ENCODE results near the gene PIP.
"Not testable (repeated sequence)": the region's sequence is repeated elsewhere in the genome, so short reads cannot be mapped to it uniquely, and the experiment has no call there.

PIP gene

DNA sequence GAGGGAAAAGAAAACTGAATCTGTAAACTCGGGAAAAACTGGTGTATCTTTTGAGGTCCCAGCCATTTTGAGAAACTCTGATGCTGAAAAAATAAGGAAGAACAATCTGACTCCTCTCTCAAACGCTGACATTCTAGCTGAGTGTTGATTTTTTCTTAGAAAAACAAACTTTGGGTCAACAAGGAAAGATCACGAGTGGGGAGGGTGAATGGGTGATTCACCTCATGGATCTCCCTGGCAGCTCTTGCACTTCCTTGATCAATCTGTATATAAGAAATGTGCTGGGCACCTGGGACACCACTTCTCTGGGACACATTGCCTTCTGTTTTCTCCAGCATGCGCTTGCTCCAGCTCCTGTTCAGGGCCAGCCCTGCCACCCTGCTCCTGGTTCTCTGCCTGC, at the start of gene PIP:
Gene PIP, plus strand, starts transcription at position 297 of the 400 bp plus-strand sequence. Its CDS starts 40 bp downstream, at position 337.
- DNase-seq (ENCODE audit: low read depth) = no peak

GRCh38 chr7:143085109-143085508, 46.8 kb upstream of the PIP start:
- DNase-seq (ENCODE audit: low read depth) = no peak

GRCh38 chr7:143085610-143086009, 46.3 kb upstream of the PIP start:
- DNase-seq (ENCODE audit: low read depth) = not testable (repeated sequence)

GRCh38 chr7:143088549-143089231, 43.2 kb upstream of the PIP start:
- DNase-seq (ENCODE audit: low read depth) = not testable (repeated sequence)

- no peak for DNase-seq (ENCODE audit: low read depth)
Measured at GRCh38 chr7:143096146-143096545, 35.7 kb upstream of the PIP start.

GRCh38 chr7:143099579-143099978, 32.3 kb upstream of the PIP start:
- DNase-seq (ENCODE audit: low read depth) = not testable (repeated sequence)

- DNase-seq (ENCODE audit: low read depth) = no peak
Measured at GRCh38 chr7:143104759-143105158, 27.1 kb upstream of the PIP start.

GRCh38 chr7:143108019-143108418, 23.9 kb upstream of the PIP start:
- DNase-seq (ENCODE audit: low read depth) = not testable (repeated sequence)

GRCh38 chr7:143117395-143117794, 14.5 kb upstream of the PIP start:
- DNase-seq (ENCODE audit: low read depth) = no peak

GRCh38 chr7:143120691-143121405, 11.0 kb upstream of the PIP start:
- no peak for DNase-seq (ENCODE audit: low read depth)

DNA sequence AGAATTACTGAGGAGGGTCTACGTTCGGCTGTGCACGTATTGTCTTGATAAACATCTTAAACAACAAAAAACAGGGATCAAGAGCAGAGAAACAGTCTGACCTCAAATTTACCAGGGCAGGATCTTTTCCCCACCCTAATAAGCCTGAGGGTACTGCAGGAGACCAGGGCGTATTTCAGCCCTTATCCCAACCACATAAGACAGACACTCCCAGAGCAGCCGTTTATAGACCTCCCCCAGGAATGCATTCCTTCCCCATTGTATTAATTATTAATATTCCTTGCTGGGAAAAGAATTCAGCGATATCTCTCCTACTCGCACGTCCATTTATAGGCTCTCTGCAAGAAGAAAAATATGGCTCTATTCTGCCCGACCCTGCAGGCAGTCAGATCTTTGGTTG, 8.6 kb upstream of the PIP start:
- DNase-seq (ENCODE audit: low read depth) = not testable (repeated sequence)

- DNase-seq (ENCODE audit: low read depth) = no peak
Measured at GRCh38 chr7:143126146-143126545, 5.7 kb upstream of the PIP start.

DNA sequence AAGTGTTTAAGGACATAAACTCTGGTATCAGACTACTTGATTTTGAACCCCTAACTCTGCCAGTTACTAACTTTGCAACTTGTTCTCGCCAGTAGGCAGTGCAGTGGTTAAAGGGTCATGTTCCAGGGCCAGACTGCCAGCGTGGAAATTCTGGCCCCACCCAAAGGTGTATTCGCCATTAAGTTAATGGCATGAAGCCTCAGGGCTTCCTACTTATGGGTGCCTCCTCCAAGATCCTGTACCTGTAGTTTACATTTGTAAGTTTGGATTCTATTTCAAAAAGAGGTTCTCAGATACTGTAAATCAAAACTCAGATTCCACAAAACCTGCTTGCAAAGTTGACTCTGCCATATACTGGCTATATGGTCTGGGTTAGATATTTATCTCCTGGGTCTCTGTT, 2.8 kb upstream of the PIP start:
- no peak for DNase-seq (ENCODE audit: low read depth)

- no peak for DNase-seq (ENCODE audit: low read depth)
Measured at GRCh38 chr7:143129477-143129876, 2.4 kb upstream of the PIP start.

- no peak for DNase-seq (ENCODE audit: low read depth)
Measured at GRCh38 chr7:143130541-143130940, 1.3 kb upstream of the PIP start.

- no peak for DNase-seq (ENCODE audit: low read depth)
Measured at GRCh38 chr7:143147070-143147469, 15.2 kb downstream of the PIP start.

DNA sequence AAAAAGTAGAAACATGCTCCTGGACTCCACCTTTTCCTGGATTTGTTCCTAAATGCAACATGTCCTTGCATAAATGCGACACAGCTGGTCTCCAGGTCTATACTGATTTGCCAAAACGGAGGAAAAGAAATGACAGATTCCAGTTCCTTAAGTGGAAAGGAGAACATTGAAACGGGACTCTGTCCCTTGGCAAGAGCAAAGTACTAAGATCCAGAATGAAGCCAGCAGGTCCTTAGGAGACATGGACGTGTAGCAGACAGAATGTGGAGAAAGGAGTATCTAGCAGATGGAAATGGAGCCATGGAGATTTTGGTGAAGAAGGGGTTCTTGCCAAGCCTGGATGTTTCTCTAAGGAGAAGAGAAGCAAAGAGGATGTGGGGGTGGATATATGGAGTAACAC, 16.2 kb downstream of the PIP start:
- DNase-seq (ENCODE audit: low read depth) = no peak

DNA sequence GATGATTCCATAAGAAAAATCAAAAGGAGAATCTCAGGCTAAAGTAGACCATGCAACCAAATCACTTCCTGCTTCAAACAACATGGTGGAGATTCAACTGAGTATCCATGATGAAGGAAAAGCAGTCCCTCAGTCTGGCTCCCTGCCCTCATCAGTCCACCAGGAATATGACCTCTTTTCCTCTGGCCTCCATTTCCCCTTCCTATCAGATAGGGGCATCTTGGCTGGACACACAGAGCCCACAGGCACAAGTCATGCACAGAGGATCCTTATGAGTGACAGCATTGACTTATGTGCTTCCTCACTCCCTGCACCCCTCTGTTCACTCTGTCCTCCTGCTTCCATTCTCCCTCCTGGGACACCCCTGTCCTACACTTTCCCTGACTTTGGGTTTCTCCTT, 16.8 kb downstream of the PIP start:
- no peak for DNase-seq (ENCODE audit: low read depth)

- DNase-seq (ENCODE audit: low read depth) = not testable (repeated sequence)
Measured at GRCh38 chr7:143150696-143151095, 18.8 kb downstream of the PIP start.

DNA sequence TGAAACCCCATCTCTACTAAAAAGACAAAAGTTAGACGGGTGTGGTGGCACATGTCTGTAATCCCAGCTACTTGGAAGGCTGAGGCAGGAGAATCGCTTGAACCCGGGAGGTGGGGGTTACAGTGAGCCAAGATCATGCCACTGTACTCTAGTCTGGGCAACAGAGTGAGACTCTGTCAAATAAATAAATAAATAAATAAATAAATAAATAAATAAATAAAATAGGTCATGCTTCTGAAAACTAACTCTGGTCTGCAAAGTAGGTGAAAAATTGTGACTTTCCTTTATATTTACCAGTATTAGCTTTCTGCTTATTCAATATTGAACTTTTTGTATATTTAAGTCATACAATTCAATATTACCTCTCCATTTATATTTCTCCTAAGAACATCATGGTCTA, 26.7 kb downstream of the PIP start:
- DNase-seq (ENCODE audit: low read depth) = not testable (repeated sequence)

DNA sequence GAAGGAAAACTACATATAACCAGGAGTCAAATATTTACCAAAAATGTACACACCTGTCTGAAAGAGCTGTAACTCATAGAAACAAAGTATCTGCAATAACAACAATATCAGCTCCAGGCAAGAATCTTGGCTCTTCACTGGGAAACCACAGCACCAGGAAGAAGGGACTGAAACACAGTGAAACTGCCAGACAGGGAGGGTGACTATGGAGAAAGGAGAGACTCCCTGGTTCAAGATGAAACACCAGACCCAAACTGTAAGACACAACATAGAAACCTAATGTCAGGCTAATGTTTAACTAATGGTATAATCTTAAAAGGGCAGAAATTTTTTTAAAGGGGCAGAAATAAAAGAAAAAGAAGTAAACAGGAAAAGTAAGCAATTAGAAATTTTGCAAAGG, 39.8 kb downstream of the PIP start:
- no peak for DNase-seq (ENCODE audit: low read depth)

DNA sequence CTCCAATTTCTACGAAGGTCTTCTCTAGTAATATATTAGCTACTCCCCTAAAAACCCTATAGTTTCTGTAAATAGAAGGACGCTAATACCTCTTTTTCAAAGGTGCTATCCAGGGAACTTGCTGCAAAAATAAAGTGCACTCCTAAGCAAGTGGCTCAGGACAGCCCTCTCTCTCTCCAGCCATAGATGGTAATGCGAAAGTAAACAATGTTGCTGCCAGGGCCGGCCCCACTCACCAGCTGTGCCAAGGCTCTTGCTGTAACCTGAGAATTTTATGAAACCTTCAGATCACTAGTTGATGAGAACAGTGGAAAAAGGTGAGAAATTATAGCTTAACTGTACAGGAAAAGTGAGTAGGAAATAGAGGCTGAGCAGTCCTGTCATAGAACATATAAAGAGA, 40.5 kb downstream of the PIP start:
- DNase-seq (ENCODE audit: low read depth) = no peak

DNA sequence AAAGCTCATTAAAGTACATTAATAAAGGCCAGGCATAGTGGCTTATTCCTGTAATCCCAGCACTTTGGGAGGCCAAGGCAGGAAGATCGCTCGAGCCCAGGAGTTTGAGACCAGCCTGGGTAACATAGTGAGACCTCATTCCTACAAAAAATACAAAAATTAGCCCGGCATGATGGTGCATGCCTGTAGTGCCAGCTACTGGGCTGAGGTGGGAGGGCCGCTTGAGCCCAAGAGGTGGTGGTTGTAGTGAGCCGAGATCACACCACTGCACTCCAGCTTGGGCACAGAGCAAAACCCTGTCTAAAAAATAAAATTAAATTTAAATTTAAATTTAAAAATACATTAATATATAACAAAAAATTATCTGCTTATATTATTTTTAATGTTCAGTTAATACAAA, 44.3 kb downstream of the PIP start:
- DNase-seq (ENCODE audit: low read depth) = no peak

Measured in activated T-cell treated with anti-CD3 and anti-CD28 coated beads for 48 hours (primary cell).